Breast epithelium (tissue), 3 donors: ENCODE measurements around the gene FAM228B.

Experiments
- POLR2A ChIP-seq: fragments of 450-650 bp; IDR thresholded peaks from one replicate; pipeline ENCODE4 v1.6.1; 2016; ENCODE audit warnings: antibody characterized with exemption, mild to moderate bottlenecking, moderate library complexity
- POLR2AphosphoS5 ChIP-seq, 3 donors: sonication (generic); formaldehyde crosslinking; IDR thresholded peaks; one replicate each; pipeline ENCODE4 v1.6.1; 2017; ENCODE audit warnings: antibody characterized with exemption in 3 of 3
- TF ChIP-seq, protein P1 (sequence below), 3 donors: fragments of 450-650 bp; IDR thresholded peaks; one replicate each; pipeline ENCODE4 v1.5.1; 2016 to 2017; ENCODE audit warnings: antibody characterized with exemption in 3 of 3, mild to moderate bottlenecking in 3 of 3, moderate library complexity in 3 of 3

- TF ChIP-seq POLR2AphosphoS5 (IDR thresholded peaks at IDR 0.05), result no peak
- TF ChIP-seq, protein P1, sequence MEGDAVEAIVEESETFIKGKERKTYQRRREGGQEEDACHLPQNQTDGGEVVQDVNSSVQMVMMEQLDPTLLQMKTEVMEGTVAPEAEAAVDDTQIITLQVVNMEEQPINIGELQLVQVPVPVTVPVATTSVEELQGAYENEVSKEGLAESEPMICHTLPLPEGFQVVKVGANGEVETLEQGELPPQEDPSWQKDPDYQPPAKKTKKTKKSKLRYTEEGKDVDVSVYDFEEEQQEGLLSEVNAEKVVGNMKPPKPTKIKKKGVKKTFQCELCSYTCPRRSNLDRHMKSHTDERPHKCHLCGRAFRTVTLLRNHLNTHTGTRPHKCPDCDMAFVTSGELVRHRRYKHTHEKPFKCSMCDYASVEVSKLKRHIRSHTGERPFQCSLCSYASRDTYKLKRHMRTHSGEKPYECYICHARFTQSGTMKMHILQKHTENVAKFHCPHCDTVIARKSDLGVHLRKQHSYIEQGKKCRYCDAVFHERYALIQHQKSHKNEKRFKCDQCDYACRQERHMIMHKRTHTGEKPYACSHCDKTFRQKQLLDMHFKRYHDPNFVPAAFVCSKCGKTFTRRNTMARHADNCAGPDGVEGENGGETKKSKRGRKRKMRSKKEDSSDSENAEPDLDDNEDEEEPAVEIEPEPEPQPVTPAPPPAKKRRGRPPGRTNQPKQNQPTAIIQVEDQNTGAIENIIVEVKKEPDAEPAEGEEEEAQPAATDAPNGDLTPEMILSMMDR (IDR thresholded peaks at IDR 0.05), result no peak
- no peak for TF ChIP-seq POLR2A
These were observed 91.6 kb downstream of the FAM228B start for GRCh38 chr2:24214880-24215279.
